ENCODE results near the gene SINHCAF. TPM values are rescaled to one million over a fixed set of nuclear protein-coding genes. Genes with fewer than 3 reads are reported as not detected.

The SINHCAF gene
- total RNA-seq, 1 experiment from 2014 or later, result 497 TPM

GRCh38 chr12:31246470-31246850 is 79.5 kb downstream of the SINHCAF start:
- Histone ChIP-seq H3K23me2 (ENCODE audit: insufficient read length, low read depth, low read length, poor library complexity, severe bottlenecking) (no peaks in the 10 kb centered on the region), H3K27me3 (ENCODE audit: insufficient read depth, low read length) (no peaks in the 10 kb centered on the region), H3K14ac (ENCODE audit: insufficient read depth, low read length) (no peak overlapping the region), H3K4me1 (ENCODE audit: insufficient read depth, low read length) (no peaks in the 10 kb centered on the region), H3K18ac (ENCODE audit: insufficient read length, low read depth, low read length) (no peak overlapping the region), H2BK5ac (ENCODE audit: insufficient read length, low read length) (no peak overlapping the region), H2BK20ac (ENCODE audit: low read depth, low read length, poor library complexity, severe bottlenecking) (no peak overlapping the region), H4K8ac (replicated peaks; ENCODE audit: insufficient read length, low read depth, low read length) (no peak overlapping the region), H3T11ph (ENCODE audit: low read length) (no peak overlapping the region), H2AK5ac (ENCODE audit: insufficient read length, low read length) (no peak overlapping the region), H3K9me3 (ENCODE audit: control insufficient read depth, low read depth, low read length) (no peaks in the 10 kb centered on the region), H3K56ac (ENCODE audit: insufficient read length, low read depth, low read length) (no peak overlapping the region), H4K20me1 (ENCODE audit: control insufficient read depth, insufficient read depth, insufficient read length) (no peaks in the 10 kb centered on the region), H3K4me2 (ENCODE audit: insufficient read depth, insufficient read length, low read length) (no peak overlapping the region), H3K79me1 (ENCODE audit: insufficient read depth, low read depth, low read length, poor library complexity, severe bottlenecking) (no peaks in the 10 kb centered on the region), H2BK12ac (ENCODE audit: insufficient read length, low read depth, low read length) (no peak overlapping the region), H3K9ac (ENCODE audit: extremely low read depth, insufficient read length, low read length) (no peak overlapping the region), H4K5ac (ENCODE audit: insufficient read length, low read depth, low read length) (no peak overlapping the region), H3K27ac (ENCODE audit: insufficient read length, low read depth, low read length) (no peak overlapping the region), H3K79me2 (ENCODE audit: insufficient read depth, low read length) (no peaks in the 10 kb centered on the region), H3K4ac (ENCODE audit: low read depth, low read length) (no peak overlapping the region), H2BK120ac (ENCODE audit: low read depth, low read length, poor library complexity, severe bottlenecking) (no peak overlapping the region), H3K23ac (ENCODE audit: insufficient read length, low read depth, low read length) (no peak overlapping the region), H4K91ac (ENCODE audit: insufficient read length, low read depth, low read length) (no peak overlapping the region), H2BK15ac (ENCODE audit: low read depth, low read length) (no peak overlapping the region), H2AFZ (ENCODE audit: low read length) (no peak overlapping the region)
- H3K27ac Mint-ChIP-seq, result no peak overlapping the region; a peak in 1 of 7 replicates
- no peaks in the 10 kb centered on the region for H3K9me3 Mint-ChIP-seq
- H3K4me1 Mint-ChIP-seq, result peaks cover 12 to 14% of the 10 kb centered on the region in 2 experiments
- no CpG with 5 or more reads among the region's 10 CpGs for WGBS (ENCODE audit: extremely low coverage, insufficient read length, low lambda C conversion rate)
- no peak for DNase-seq
- peaks cover 2% of the 10 kb centered on the region for H3K27me3 Mint-ChIP-seq (ENCODE audit: low read depth)
- H3K36me3 Mint-ChIP-seq (ENCODE audit: insufficient read depth in 1 of 3, low read depth in 3 of 3), result no peaks in the 10 kb centered on the region
- H3K4me3 Mint-ChIP-seq, result no peak overlapping the region
- TF ChIP-seq CTCF (conservative IDR thresholded peaks at IDR 0.05), result no peak

Measured in H9 (cell line).